ENCODE data around the gene ADAM29. TPM values are rescaled to one million over a fixed set of nuclear protein-coding genes. Genes with fewer than 3 reads are reported as not detected.
"Not testable (repeated sequence)": the region's sequence is repeated elsewhere in the genome, so short reads cannot be mapped to it uniquely, and the experiment has no call there.

Gene ADAM29
- not detected in 2 replicates for total RNA-seq

DNA sequence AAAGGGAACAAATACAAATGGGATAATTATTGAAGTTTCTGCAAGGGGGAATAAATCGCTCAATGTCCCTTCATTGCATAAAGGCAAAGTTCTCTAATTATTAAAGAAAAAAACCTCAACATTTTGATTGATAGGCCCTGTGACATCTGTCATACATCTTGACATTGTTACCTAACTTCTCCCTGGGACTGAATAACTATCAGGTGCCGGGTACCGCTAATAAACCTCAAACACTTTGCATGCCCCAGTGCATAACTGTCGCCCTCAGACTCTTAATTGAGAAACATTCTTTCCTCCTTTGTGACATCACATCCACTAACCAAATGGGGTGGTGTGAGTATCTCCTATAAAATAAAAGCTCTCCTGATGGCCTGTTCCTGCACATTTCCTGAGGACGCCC, at the start of gene ADAM29:
Gene ADAM29 (plus strand): TSS at position 301 of the 400 bp plus-strand sequence. CDS start 57,168 bp downstream, outside the sequence.
- no peaks in the 10 kb centered on the region for H3K4me1 Mint-ChIP-seq (ENCODE audit: low read depth)
- no peaks in the 10 kb centered on the region for H3K27me3 Mint-ChIP-seq (ENCODE audit: low read depth)
- H3K9me3 Mint-ChIP-seq, result peaks cover 4% of the 10 kb centered on the region
- H3K4me3 Mint-ChIP-seq (ENCODE audit: low read depth), result no peak within 1 kb of the TSS
- no peak for DNase-seq (ENCODE audit: low spot score)
- no peak within 1 kb of the TSS for H3K27ac Mint-ChIP-seq
- H3K36me3 Mint-ChIP-seq (ENCODE audit: low read depth), result no peaks in the 10 kb centered on the region
- intact Hi-C loops (cut with micrococcal nuclease), result no loop called here

DNA sequence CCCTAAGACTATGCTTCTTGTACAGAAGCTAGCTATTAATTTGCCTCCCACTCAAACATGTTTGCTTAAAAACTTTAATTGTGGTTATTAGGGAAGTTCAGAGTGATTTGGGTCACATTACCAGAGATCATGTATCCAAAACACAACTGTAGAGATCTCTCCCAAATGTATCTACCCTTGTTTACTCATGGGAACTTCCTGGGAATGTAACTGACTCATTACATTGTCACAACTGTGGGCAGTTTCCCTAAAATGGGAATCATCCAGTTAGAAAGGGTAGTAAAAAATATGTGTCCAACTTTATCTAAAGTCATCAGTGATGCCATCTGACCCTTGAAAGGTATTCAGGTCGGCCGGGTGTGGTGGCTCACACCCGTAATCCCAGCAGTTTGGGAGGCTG, 48.8 kb upstream of the ADAM29 start:
- DNase-seq (ENCODE audit: low spot score), result no peak

DNA sequence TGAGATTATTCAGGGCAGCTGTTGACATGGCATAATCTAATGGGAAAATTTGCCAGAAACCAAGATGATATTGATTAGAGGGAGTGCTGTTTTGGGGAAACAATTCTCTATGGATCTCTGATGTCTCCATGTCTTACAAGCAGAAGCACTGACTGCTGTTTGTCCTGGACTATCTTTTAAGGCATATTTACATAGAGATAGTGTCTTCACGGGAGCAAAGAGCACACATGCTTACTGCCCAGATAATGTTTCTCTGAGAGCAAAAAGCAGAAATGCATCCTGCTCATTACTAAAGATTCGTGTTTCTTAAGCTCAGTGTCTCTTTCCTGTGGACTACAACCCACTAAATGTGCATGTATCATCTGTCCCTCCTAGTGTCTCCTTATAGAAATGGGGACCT, 47.8 kb upstream of the ADAM29 start:
- no peaks in the 10 kb centered on the region for H3K36me3 Mint-ChIP-seq (ENCODE audit: low read depth)
- H3K9me3 Mint-ChIP-seq, result no peaks in the 10 kb centered on the region
- H3K4me1 Mint-ChIP-seq (ENCODE audit: low read depth), result no peaks in the 10 kb centered on the region
- no peak overlapping the region for H3K4me3 Mint-ChIP-seq (ENCODE audit: low read depth)
- no peak for DNase-seq (ENCODE audit: low spot score)
- H3K27ac Mint-ChIP-seq, result no peak overlapping the region
- H3K27me3 Mint-ChIP-seq (ENCODE audit: low read depth), result no peaks in the 10 kb centered on the region
- intact Hi-C loops (cut with micrococcal nuclease), result no loop called here

More for the DNA sequence above, 48.8 kb upstream of the ADAM29 start:
- Mint-ChIP-seq H3K4me3 (ENCODE audit: low read depth) (no peak overlapping the region), H3K36me3 (ENCODE audit: low read depth) (no peaks in the 10 kb centered on the region), H3K4me1 (ENCODE audit: low read depth) (no peaks in the 10 kb centered on the region), H3K27me3 (ENCODE audit: low read depth) (no peaks in the 10 kb centered on the region), H3K9me3 (no peaks in the 10 kb centered on the region), H3K27ac (no peak overlapping the region)
- intact Hi-C loops (cut with micrococcal nuclease), result no loop called here

DNA sequence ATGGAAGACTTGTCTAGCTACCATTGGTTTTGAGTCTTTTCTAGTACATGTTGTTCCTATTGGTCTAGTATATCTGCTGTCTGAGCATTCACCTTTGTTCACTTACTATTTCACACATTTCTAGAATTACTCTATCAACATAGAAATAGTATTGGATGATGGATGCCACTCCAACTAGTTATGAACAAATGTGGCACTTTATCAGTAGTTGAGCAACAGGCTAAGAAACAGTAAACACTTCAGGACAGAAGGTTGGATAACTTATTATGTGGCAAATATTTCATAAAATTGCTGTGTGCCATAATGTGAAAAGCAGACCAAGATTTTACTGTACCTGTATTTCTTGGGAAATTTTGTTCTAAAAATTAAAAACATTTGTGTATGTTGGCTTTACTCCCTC, 46.8 kb upstream of the ADAM29 start:
- Mint-ChIP-seq H3K4me1 (ENCODE audit: low read depth) (no peaks in the 10 kb centered on the region), H3K4me3 (ENCODE audit: low read depth) (no peak overlapping the region), H3K27ac (no peak overlapping the region), H3K27me3 (ENCODE audit: low read depth) (no peaks in the 10 kb centered on the region), H3K9me3 (no peaks in the 10 kb centered on the region), H3K36me3 (ENCODE audit: low read depth) (no peaks in the 10 kb centered on the region)
- intact Hi-C loops (cut with micrococcal nuclease), result no loop called here
- no peak for DNase-seq (ENCODE audit: low spot score)

DNA sequence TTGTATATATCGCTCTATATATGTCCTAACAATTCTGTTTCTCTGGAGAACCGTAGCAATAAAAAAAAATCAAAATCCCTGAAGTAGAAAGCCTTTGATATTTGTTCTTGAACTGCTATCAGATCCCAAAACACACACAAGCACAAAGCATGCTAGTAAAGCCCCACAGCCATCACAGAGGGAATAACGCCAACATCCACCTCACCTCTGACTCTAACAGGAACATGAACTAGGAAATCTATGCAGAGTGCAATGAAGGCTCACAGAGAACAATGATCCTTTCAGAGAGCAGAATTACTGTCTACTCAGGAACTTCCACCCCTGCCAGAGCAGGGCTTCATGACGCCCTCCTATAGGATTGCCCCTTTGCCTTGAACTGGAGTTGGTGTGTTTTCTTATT, 45.0 kb upstream of the ADAM29 start:
- DNase-seq (ENCODE audit: low spot score); H3K4me3 Mint-ChIP-seq (ENCODE audit: low read depth); intact Hi-C loops (cut with micrococcal nuclease); H3K9me3 Mint-ChIP-seq; H3K4me1 Mint-ChIP-seq (ENCODE audit: low read depth); H3K27ac Mint-ChIP-seq; H3K36me3 Mint-ChIP-seq (ENCODE audit: low read depth); H3K27me3 Mint-ChIP-seq (ENCODE audit: low read depth): not testable (repeated sequence)

DNA sequence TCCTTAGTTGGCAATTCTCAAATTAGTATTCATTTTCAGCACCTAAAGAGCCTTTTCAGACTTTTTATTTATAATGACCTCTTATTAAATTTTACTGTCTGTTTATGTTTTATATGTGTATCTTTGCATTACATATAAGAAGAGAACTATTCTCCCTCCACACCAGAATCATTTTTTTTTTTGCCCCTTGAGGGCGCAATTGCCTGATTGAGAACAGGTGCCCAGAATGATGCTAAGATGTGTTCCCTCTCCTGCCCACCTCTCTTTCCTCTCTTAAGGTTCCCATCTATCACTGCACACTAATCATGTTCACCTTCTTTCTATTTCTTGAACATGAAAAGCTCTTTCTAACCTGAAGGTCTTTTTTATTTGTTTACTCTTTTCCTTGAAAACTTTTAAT, 44.2 kb upstream of the ADAM29 start:
- intact Hi-C loops (cut with micrococcal nuclease), result no loop called here
- no peaks in the 10 kb centered on the region for H3K4me1 Mint-ChIP-seq (ENCODE audit: low read depth)
- no peak for DNase-seq (ENCODE audit: low spot score)
- no peaks in the 10 kb centered on the region for H3K27me3 Mint-ChIP-seq (ENCODE audit: low read depth)
- no peaks in the 10 kb centered on the region for H3K9me3 Mint-ChIP-seq
- no peaks in the 10 kb centered on the region for H3K36me3 Mint-ChIP-seq (ENCODE audit: low read depth)
- no peak overlapping the region for H3K27ac Mint-ChIP-seq
- no peak overlapping the region for H3K4me3 Mint-ChIP-seq (ENCODE audit: low read depth)

DNA sequence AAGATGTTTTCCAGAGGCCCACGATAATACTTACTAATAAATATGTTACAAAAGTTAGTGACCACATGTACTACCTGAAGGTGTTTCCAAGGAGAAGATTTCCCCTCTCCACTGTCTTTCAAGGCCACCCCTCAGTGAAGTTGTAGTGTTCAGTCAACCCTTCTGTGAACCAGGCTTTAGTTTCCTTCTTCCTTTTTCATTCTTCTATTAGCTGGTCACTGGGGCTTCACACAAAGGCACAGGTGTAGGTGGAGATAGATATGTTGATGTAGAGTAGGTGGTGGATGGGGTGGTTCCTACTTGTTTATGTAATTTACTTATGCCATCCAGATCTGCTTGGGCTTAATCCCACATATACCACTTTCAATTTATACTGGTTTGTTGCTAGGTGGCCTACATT, 43.3 kb upstream of the ADAM29 start:
- Mint-ChIP-seq H3K4me1 (ENCODE audit: low read depth) (no peaks in the 10 kb centered on the region), H3K27me3 (ENCODE audit: low read depth) (no peaks in the 10 kb centered on the region), H3K4me3 (ENCODE audit: low read depth) (no peak overlapping the region), H3K9me3 (no peaks in the 10 kb centered on the region), H3K27ac (no peak overlapping the region), H3K36me3 (ENCODE audit: low read depth) (no peaks in the 10 kb centered on the region)
- DNase-seq (ENCODE audit: low spot score), result no peak
- intact Hi-C loops (cut with micrococcal nuclease), result no loop called here

DNA sequence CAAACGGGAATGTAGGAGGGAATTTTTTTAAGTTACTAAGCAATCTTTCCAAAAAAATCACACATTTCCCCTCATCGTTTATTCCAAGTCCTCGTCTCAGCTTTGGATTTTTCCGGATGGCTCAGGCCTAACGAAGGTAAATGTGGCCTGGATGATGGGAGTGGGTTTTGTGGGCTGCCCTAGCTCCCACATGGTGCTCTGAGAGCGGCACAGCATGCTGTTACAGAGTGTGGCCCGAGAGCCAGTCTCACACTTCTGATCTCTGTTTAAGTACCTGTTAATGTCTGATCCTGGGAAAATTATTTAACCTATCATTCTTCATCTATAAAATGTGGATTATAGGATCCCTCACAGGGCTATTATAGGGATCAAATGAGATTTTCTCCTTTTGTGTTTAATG, 38.2 kb upstream of the ADAM29 start:
- no peaks in the 10 kb centered on the region for H3K9me3 Mint-ChIP-seq
- H3K4me1 Mint-ChIP-seq (ENCODE audit: low read depth), result no peaks in the 10 kb centered on the region
- H3K27me3 Mint-ChIP-seq (ENCODE audit: low read depth), result no peaks in the 10 kb centered on the region
- H3K4me3 Mint-ChIP-seq (ENCODE audit: low read depth), result no peak overlapping the region
- no peaks in the 10 kb centered on the region for H3K36me3 Mint-ChIP-seq (ENCODE audit: low read depth)
- intact Hi-C loops (cut with micrococcal nuclease), result no loop called here
- no peak overlapping the region for H3K27ac Mint-ChIP-seq
- no peak for DNase-seq (ENCODE audit: low spot score)

DNA sequence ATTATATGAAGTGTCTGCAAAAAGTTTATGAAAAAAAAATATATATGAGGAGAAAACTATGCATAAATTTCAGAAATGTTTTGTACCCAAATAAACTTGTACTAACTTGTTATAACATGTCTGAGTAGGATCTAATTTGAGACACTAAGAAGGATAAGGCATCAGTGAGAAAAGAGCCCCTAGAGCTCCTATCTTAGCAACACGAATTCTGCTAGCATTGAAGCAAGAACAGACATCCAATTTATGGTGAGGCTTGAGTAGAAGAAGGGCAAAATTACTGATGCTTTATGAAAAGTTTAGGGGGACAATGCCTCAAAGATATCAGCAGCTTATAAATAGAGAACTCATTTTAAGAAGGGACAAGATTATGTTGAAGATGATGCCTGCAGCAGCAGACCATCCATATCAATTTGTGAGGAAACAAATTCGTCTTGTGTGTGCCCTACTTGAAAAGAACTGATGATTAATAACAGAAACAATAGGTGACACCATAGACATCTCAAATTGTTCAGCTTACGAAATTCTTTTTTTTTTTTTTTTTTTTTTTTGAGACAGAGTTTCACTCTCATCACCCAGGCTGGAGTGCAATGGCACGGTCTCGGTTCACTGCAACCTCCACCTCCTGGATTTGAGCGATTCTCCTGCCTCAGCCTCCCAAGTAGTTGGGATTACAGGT, 35.7 kb upstream of the ADAM29 start:
- Mint-ChIP-seq H3K27ac (no peak overlapping the region), H3K4me1 (ENCODE audit: low read depth) (no peaks in the 10 kb centered on the region), H3K4me3 (ENCODE audit: low read depth) (no peak overlapping the region), H3K9me3 (no peaks in the 10 kb centered on the region), H3K36me3 (ENCODE audit: low read depth) (no peaks in the 10 kb centered on the region), H3K27me3 (ENCODE audit: low read depth) (no peaks in the 10 kb centered on the region)
- intact Hi-C loops (cut with micrococcal nuclease), result no loop called here
- no peak for DNase-seq (ENCODE audit: low spot score)

DNA sequence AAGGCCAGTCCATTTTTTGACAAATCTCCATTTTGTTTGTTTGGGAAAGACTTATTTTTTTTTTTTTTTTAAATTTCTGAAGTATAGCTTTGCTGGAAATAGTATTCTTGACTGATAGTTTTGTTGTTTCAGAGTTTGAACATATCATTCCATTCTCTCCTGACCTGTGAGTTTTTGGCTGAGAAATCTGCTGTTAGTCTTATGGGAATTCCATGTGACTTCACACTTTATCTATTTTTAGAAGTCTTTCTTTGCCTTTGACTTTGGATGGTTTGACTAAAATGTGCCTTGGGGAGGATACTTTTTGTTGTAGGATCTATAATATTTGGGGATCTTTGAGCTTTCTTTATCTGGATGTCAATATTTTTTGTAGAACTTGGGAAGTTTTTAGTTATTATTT, 10.7 kb upstream of the ADAM29 start:
- H3K4me1 Mint-ChIP-seq (ENCODE audit: low read depth), result no peaks in the 10 kb centered on the region
- no peak overlapping the region for H3K4me3 Mint-ChIP-seq (ENCODE audit: low read depth)
- no peak overlapping the region for H3K27ac Mint-ChIP-seq
- intact Hi-C loops (cut with micrococcal nuclease), result no loop called here
- no peak for DNase-seq (ENCODE audit: low spot score)
- H3K27me3 Mint-ChIP-seq (ENCODE audit: low read depth), result no peaks in the 10 kb centered on the region
- no peaks in the 10 kb centered on the region for H3K36me3 Mint-ChIP-seq (ENCODE audit: low read depth)
- peaks cover 30% of the 10 kb centered on the region for H3K9me3 Mint-ChIP-seq

DNA sequence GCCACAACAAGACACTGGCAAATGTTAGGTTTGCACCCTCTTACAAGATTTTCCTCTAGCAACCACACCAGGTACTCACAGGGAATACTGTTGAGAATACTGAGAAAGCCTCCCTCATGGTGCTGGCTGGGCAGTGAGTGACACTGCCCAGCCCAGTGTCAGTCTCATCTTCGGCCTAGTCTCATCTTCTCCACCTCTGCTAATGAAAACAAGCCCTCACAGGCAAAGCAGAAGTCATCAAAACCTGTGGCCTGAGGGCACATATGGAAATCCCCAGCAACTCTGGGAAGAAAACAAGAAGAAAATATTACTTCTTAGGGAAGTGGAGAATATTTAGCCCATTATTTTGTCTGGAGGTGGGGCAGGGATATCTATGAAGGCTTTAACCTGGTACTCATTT, 7.9 kb upstream of the ADAM29 start:
- intact Hi-C loops (cut with micrococcal nuclease), result no loop called here

DNA sequence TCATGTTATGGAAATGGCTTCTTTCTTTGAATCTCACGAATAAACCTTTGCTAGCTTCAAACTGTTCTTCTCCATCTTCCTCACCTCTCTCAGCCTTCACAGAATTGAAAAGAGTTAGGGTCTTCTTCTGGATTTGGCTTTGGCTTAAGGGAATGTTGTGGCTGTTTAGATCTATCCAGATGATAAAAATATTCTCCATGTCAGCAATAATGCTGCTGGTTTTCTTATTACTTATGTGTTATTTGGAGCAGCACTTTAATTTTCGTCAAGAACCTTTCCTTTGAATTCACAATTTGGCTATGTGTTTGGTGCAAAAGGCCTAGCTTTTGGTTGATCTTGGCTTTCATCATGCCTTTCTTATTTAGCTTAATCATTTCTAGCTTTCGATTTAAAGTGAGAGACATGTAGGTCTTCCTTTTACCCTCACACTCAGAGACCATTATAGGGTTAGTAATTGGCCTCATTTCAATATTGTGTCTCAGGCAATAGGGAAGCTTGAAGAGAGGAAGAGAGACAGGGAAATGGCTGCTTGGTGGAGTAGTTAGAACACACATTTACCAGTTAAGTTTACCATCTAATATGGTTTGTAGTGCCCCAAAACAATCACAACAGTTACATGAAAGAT, 5.1 kb upstream of the ADAM29 start:
- Mint-ChIP-seq H3K27ac (no peak overlapping the region), H3K27me3 (ENCODE audit: low read depth) (no peaks in the 10 kb centered on the region), H3K9me3 (peaks cover 8% of the 10 kb centered on the region), H3K4me3 (ENCODE audit: low read depth) (no peak overlapping the region), H3K36me3 (ENCODE audit: low read depth) (no peaks in the 10 kb centered on the region), H3K4me1 (ENCODE audit: low read depth) (no peaks in the 10 kb centered on the region)
- DNase-seq (ENCODE audit: low spot score), result no peak
- intact Hi-C loops (cut with micrococcal nuclease), result no loop called here

More for the DNA sequence above, 7.9 kb upstream of the ADAM29 start:
- no peaks in the 10 kb centered on the region for H3K36me3 Mint-ChIP-seq (ENCODE audit: low read depth)
- H3K4me3 Mint-ChIP-seq (ENCODE audit: low read depth), result no peak overlapping the region
- no peaks in the 10 kb centered on the region for H3K27me3 Mint-ChIP-seq (ENCODE audit: low read depth)
- DNase-seq (ENCODE audit: low spot score), result no peak
- no peaks in the 10 kb centered on the region for H3K4me1 Mint-ChIP-seq (ENCODE audit: low read depth)
- peaks cover 14% of the 10 kb centered on the region for H3K9me3 Mint-ChIP-seq
- H3K27ac Mint-ChIP-seq, result no peak overlapping the region

DNA sequence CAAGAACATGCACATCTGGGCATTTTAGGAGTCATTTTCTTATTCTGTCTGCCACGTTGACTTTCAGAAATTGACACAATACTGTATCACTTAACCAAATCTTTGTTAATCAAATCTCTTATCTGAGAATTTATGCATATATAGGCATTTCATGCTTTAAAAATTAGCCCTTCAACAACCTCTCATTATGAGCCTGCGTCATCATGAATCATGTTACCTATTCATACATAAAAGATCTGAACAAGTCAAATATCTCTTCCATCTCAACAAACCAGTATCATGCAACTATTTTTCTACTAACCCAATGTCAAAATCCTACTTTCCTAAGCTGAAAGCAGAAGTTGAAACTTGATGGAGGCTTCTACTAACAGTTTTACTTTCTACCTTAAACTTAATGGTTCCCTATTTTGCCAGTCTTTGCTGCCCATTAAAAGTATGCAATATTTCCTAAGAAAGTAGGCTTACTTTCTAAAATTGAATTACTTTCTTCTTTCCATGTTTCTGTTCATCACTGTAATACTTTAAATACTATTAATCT, 1.8 kb downstream of the ADAM29 start:
- no peak for DNase-seq (ENCODE audit: low spot score)
- H3K9me3 Mint-ChIP-seq, result peaks cover 4% of the 10 kb centered on the region

More for the DNA sequence above, 1.8 kb downstream of the ADAM29 start:
- Mint-ChIP-seq H3K27me3 (ENCODE audit: low read depth) (no peaks in the 10 kb centered on the region), H3K27ac (no peak overlapping the region), H3K4me1 (ENCODE audit: low read depth) (no peaks in the 10 kb centered on the region), H3K4me3 (ENCODE audit: low read depth) (no peak overlapping the region), H3K36me3 (ENCODE audit: low read depth) (no peaks in the 10 kb centered on the region)
- intact Hi-C loops (cut with micrococcal nuclease), result no loop called here
